GM19240 (cell line): ENCODE results near the gene TBCK.
"Not testable (repeated sequence)": the region's sequence is repeated elsewhere in the genome, so short reads cannot be mapped to it uniquely, and the experiment has no call there.

ENCODE experiments used
- DNase-seq: peaks from one replicate; pipeline ENCODE4 v3.0.0; 2011; ENCODE audit warnings: low spot score; ENCODE audit not compliant: insufficient read length

TBCK gene

GRCh38 chr4:106119949-106120555 is 196.0 kb downstream of the TBCK start:
- not testable (repeated sequence) for DNase-seq

DNA sequence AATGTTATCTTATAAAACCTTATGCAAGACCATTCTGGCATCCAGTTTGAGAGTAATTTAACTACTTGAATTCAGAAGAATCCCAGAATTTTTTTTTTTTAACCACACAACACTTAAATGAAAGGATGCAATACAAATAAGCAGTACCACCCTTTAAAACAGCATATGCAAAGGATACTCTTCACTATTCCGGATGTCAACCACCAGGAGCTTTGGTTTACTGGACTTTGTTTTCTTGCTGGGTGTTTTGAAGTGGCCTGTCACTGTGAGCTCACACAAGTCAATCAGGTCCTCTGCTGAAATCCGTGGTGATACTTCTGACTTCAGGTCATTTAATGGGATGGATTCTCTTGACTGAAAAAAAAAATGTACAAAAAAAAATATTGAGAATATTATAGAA is 200.0 kb downstream of the TBCK start:
- DNase-seq, result no peak

DNA sequence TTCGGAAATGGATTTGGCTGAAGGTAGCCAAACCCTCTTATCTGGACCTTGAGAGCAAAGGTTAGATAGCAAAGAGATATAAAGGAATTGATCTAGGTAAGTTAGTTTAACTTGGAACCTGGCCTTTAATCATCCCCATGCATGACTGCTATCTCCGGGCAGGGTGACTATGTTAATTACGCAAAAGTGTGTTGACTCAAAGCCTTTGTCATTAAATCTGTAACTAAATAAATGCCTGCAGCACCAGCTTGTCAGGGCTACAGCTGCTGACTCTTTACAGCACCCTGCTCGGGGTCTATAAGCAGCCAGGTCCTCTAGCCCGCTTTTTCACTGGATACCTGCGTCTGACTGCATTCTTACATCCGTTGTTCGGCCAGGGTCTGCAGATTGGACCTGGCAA is 201.7 kb downstream of the TBCK start:
- no peak for DNase-seq

- not testable (repeated sequence) for DNase-seq
Observed at GRCh38 chr4:106111778-106112469, 204.1 kb downstream of the TBCK start.

DNA sequence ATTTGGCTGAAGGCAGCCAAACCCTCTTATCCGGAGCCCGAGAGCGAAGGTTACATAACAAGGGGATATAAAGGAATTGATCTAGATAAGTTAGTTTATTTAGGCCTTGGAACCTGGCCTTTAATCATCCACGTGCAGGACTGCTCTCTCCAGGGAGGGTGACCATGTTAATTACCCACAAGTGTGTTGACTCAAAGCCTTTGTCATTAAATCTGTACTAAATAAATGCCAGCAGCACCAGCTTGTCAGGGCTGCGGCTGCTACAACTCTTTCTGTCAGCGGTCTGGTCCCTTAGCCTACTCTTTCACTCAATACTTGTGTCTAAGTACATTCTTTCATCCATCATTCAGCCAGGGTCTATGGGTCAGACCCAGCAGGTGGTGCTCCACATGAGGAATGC is 206.1 kb downstream of the TBCK start:
- DNase-seq, result no peak

- DNase-seq, result no peak
Observed at GRCh38 chr4:106105697-106106096, 210.3 kb downstream of the TBCK start.

DNA sequence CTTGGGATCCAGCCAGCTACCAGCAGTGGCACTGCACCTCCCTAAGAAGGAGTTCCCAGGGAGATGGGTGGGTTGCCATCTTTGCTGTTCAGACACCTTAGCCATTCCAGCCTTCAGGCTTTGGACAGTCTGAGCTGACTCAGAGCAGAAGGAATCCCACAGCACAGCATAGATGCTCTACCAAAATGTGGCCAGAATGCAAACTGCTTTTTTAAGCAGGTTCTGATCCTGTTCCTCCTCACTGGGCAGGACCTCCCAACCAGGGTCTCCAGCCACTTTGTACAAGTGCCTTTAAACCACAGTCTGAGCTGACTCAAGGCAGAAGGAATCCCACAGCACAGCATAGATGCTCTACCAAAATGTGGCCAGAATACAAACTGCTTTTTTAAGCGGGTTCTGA is 211.7 kb downstream of the TBCK start:
- no peak for DNase-seq

DNA sequence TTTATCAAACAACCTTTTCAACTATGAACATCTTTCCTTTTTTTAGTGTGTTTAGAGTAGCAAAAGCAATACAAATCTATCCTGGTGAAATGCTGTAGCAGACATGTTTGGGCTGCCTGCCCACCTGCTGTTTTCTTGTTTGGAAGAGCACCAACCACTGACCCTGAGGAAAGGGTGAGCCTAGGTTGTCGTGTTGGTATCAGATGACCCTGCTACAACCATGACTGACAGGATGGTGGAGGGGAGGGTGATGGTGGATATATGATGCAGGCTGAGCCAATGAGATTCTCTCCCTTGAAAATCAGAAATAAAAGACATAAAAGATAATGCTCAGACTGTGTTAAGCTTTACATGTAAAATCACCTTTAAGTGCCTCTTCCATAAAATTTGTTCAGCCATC is 219.6 kb downstream of the TBCK start:
- no peak for DNase-seq

DNA sequence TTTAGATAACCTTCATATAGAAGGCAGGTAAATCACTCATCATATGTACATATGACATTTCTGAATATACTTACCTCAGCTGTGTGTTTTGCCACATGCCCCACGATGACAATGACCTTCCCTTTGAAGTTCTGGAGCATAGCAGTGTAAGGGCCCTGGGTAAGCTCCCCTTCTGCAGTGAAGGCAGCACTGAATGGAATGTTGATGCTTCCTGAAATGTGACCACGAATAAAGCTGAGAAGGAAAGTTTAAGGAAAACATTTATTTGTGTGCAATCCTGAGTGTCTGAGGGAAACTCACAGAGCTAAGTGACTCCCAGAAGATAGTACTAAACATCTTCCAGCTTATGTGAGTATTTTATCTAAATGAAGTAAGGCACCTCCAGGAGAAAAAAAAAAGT is 220.6 kb downstream of the TBCK start:
- no peak for DNase-seq

DNA sequence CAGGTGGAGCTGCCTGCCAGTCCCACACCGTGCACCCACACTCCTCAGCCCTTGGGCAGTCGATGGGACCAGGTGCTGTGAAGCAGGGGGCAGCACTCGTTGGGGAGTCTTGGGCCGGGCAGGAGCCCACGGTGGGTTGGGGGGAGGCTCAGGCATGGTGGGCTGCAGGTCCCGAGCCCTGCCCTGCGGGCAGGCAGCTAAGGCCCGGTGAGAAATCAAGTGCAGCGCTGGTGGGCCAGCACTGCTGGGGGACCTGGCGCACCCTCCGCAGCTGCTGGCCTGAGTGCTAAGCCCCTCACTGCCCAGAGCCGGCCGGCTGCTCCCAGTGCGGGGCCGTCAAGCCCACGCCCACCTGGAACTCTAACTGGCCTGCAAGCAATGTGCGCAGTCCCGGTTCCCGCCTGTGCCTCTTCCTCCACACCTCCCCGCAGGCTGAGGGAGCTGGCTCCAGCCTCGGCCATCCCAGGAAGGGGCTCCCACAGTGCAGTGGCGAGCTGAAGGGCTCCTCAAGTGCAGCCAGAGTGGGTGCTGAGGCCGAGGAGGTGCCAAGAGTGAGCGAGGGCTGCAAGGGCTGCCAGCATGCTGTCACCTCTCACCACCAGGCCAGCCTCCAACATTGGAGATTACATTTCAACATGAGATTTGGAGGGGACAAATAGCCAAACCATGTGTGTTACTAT is 223.5 kb downstream of the TBCK start:
- no peak for DNase-seq

DNA sequence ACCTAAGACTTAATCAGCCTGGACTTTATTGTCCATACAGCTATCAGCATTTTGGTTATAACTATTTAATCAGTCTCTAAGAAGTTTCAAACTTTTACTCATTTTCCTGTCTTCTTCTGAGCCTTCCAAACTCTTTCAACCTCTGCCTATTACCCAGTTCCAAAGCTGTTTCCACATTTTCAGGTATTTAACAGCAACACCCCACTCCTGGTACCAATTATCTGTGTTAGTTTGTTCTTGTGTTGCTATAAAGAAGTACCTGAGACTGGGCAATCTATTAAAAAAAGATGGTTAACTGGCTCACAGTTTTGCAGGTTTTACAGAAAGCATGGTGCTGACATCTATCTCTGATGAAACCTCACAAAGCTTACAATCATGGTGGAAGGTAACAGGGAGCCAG is 225.2 kb downstream of the TBCK start:
- no peak for DNase-seq

DNA sequence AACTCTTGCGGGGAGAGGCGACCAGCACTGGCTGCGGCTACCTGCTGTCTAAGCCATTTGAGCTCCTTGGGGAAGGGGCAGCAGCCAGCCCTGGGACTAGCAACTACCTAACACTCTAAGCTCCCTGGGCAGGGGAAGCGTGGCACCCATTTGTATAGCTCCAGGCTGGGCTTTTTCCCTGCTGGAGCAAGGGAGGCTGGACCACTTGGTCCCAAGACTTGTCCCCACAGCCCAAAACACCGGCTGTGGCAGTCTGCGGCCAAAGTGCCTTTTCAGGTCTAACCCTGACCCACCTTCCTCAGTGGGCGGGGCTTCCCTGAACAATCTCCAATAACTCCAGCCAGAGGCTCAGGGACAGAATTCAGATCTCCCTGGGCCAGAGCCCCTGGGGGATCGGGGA is 232.9 kb downstream of the TBCK start:
- no peak for DNase-seq

DNA sequence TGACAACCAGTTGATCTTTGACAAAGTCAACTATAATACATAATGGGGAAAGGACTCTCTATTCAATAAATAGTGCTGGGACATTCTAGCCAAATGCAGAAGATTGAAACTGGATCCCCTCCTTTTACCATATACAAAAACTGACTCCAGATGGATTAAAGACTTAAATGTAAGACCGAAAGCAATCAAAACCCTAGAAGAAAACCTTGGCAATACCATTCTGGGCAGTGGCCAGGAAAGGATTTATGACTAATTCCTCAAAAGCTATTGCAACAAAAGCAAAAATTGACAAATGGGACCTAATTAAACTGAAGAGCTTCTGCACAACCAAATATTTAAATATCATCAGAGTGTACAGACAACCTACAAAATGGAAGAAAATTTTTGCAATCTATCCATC is 235.6 kb downstream of the TBCK start:
- no peak for DNase-seq

- no peak for DNase-seq
Observed at GRCh38 chr4:106079616-106080015, 236.4 kb downstream of the TBCK start.

- DNase-seq, result no peak
Observed at GRCh38 chr4:106065018-106065417, 251.0 kb downstream of the TBCK start.

DNA sequence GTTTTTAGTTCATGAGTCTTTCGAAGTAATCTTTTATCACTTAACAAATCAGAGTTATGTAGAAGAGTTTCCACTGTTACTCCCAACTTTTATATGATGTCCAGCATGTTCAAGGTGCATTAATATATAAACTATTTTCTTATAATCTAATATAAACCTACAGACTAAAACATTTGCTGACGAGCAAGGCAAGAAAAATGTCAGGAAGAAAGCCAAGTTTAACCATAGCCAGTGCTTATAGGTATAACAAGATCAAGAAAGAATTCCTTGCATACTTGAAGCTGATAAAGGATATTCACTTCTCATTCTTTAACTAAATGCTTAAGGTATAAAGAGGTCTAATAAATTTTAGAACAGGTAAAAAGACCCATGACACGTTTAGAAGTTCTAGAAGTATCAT is 253.0 kb downstream of the TBCK start:
- DNase-seq, result no peak

DNA sequence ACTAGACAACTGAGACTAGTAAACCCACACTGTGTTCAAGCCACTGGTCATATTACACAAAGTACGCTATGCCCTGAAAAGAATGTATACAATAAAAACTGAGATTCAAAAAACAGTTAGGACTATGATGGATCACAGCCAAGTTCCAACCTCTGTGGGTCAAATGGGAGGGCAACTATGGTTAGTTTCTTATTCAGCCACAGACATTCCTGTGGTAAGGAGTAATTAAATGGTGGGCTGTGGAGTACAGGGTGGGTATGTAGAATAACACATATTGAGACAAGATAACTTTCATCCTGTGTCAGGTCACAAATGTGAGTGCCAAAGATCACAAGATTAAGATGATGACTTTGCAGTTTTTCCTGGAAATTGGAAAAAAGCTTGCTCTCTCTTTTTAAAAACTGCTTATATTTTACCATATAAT is 253.5 kb downstream of the TBCK start:
- DNase-seq, result no peak

- DNase-seq, result no peak
Observed at GRCh38 chr4:106058921-106059320, 257.1 kb downstream of the TBCK start.

- no peak for DNase-seq
Observed at GRCh38 chr4:106056914-106057313, 259.1 kb downstream of the TBCK start.

DNA sequence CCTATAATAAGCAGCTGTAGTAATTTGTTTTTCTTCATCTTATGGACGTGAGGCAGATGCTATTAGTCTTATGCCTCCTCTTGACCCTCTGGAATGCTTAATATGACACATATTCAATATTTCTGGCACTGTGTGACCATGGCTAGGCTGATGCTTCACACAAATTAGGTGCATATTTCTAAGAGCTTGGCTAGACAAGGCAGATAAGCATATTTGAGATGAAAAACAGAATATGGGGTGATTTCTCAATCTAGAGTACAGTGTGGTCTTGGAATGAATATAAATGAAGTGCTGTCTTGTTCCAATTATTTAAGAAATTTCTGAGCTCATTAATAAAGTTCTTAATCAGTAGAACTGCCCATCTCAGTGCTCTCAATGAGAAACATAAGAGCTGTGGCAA is 264.5 kb downstream of the TBCK start:
- DNase-seq, result no peak

GRCh38 chr4:106049490-106049889 is 266.5 kb downstream of the TBCK start:
- no peak for DNase-seq

DNA sequence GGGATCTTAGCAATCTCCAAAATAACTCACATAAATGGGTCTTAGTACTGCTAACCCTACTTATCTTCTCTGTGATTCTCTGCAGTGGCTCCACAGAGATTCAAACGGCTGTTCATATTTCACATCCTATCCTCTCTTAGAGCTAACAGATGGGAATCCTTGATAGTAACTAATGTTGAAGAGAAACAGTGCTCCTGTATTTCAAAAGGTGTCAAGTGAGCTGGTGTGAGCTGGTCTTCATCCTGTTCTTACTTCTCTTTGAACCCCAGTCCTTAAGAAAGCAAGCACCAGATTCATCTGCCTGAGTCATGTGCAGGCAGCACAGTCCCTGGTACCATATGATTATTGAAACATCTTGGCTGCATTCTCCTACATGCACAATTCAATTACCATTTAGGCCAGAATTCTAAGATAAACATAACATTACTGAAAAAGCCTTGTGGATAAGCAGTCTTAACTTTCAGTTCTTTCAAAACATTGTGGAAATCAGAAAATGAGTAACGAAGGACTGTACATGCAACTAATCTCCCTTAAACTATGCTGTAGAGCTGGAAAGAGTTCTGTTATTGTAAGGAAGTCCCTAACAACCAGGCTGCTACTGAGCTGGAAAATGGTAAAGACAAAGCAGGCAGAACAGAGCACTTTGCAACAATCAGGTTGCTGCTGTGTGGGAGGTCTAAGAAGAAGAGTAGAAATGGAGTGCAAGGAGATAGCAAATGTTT is 267.6 kb downstream of the TBCK start:
- DNase-seq, result no peak
